Neural cell (in vitro differentiated cells): ENCODE measurements around the gene CDCA7L.

Source experiments
- EP300 ChIP-seq: fragments of 450-650 bp; conservative IDR thresholded peaks from 2 replicates; pipeline ENCODE4 v1.6.1; 2014; ENCODE audit warnings: antibody characterized with exemption, mild to moderate bottlenecking, moderate library complexity; ENCODE audit not compliant: poor library complexity, severe bottlenecking
- EZH2 ChIP-seq: fragments of 200-600, 300-800 bp; shearing (Covaris generic), sonication (generic); IDR thresholded peaks from 2 replicates; pipeline ENCODE4 v1.6.1; 2014; ENCODE audit warnings: antibody characterized with exemption, low read length, borderline replicate concordance, mild to moderate bottlenecking; ENCODE audit not compliant: insufficient read depth, poor library complexity, severe bottlenecking
- MXI1 ChIP-seq: fragments of 450-650 bp; conservative IDR thresholded peaks from 2 replicates; pipeline ENCODE4 v1.6.1; 2014; ENCODE audit warnings: antibody characterized with exemption, mild to moderate bottlenecking; ENCODE audit not compliant: poor library complexity, severe bottlenecking
- POLR2AphosphoS5 ChIP-seq: IDR thresholded peaks from 2 replicates; pipeline ENCODE4 v1.6.1; 2012
- RAD21 ChIP-seq: fragments of 450-650 bp; conservative IDR thresholded peaks from 2 replicates; pipeline ENCODE4 v1.6.1; 2014; ENCODE audit warnings: antibody characterized with exemption, mild to moderate bottlenecking, moderate library complexity
- REST ChIP-seq: IDR thresholded peaks from 2 replicates; pipeline ENCODE4 v1.6.1; 2012; ENCODE audit warnings: borderline replicate concordance
- SMC3 ChIP-seq: fragments of 450-650 bp; conservative IDR thresholded peaks from 2 replicates; pipeline ENCODE4 v1.6.1; 2014; ENCODE audit warnings: antibody characterized with exemption, mild to moderate bottlenecking, moderate library complexity; ENCODE audit not compliant: poor library complexity
- TF ChIP-seq, protein P1 (sequence below): fragments of 450-650 bp; IDR thresholded peaks from 2 replicates; pipeline ENCODE4 v1.5.1; 2014; ENCODE audit warnings: antibody characterized with exemption, mild to moderate bottlenecking, moderate library complexity; ENCODE audit not compliant: poor library complexity, severe bottlenecking

DNA sequence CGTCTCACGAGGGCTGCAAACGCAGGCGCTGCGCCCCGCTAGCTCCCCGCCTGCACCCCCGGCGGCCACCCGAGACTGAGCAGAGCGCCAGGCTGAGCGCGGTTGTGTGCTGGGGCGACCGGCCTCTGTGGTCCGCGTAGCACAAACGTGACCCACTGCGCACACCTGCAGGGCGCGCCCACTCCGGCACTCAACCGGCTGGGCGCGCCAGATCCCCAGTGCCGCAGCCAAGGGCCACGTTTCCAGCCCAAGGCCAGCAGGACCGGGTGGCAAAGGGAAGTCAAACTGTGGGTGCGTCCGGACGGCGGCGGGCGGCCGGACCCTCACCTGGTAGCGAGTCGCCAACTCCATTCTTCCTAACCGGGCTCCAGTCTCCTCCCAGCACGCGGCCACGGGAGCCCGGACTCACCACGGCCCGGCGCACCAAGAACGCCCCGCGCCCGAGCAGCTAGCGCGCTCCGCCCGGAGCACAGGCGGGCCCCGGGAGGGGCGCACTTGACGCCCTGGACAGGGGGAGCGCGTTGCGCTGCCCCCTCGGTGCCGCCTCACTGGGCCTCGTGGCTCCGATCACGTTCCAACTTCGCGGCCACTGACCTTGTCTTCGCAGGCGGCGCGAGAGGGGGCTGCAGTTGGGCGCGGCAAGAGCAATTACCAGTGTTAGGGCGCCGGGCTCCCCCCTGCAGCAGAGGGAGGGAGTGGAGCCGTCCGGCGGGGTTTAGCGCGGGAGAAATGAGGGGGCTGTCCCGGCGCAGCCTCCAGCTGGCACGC, at the start of gene CDCA7L:
- TF ChIP-seq, protein P1, sequence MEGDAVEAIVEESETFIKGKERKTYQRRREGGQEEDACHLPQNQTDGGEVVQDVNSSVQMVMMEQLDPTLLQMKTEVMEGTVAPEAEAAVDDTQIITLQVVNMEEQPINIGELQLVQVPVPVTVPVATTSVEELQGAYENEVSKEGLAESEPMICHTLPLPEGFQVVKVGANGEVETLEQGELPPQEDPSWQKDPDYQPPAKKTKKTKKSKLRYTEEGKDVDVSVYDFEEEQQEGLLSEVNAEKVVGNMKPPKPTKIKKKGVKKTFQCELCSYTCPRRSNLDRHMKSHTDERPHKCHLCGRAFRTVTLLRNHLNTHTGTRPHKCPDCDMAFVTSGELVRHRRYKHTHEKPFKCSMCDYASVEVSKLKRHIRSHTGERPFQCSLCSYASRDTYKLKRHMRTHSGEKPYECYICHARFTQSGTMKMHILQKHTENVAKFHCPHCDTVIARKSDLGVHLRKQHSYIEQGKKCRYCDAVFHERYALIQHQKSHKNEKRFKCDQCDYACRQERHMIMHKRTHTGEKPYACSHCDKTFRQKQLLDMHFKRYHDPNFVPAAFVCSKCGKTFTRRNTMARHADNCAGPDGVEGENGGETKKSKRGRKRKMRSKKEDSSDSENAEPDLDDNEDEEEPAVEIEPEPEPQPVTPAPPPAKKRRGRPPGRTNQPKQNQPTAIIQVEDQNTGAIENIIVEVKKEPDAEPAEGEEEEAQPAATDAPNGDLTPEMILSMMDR: no peak
- TF ChIP-seq SMC3: no peak
- TF ChIP-seq POLR2AphosphoS5: no peak
- TF ChIP-seq EP300: no peak
- TF ChIP-seq MXI1: peak; percentile 45
- TF ChIP-seq REST: no peak
- no peak for TF ChIP-seq EZH2
- peak; percentile 13 for TF ChIP-seq RAD21
